Activated CD8-positive, alpha-beta memory T cell treated with anti-CD3 and anti-CD28 coated beads for 36 hours (primary cell): Measurements from ENCODE around the gene SPINK7. TPM values are rescaled to one million over a fixed set of nuclear protein-coding genes. Genes with fewer than 3 reads are reported as not detected.
"Not testable (repeated sequence)": the region's sequence is repeated elsewhere in the genome, so short reads cannot be mapped to it uniquely, and the experiment has no call there.

Source experiments
- CTCF ChIA-PET: fragments of 350-600 bp; sonication (Branson Sonifier 250); formaldehyde crosslinking; loops from one replicate; lab custom pipeline; 2021; ENCODE audit warnings: antibody characterized with exemption; lab: Charles Lee
- POLR2A ChIA-PET: fragments of 350-600 bp; sonication (Branson Sonifier 250); formaldehyde crosslinking; loops from one replicate; lab custom pipeline; 2021; ENCODE audit warnings: antibody characterized with exemption; lab: Charles Lee
- total RNA-seq, 2 experiments: library from RNA; stranded (reverse); gene quantifications; one replicate each; pipeline ENCODE4 v1.2.3, GENCODE V29; 2021

The SPINK7 gene
- not detected for total RNA-seq

DNA sequence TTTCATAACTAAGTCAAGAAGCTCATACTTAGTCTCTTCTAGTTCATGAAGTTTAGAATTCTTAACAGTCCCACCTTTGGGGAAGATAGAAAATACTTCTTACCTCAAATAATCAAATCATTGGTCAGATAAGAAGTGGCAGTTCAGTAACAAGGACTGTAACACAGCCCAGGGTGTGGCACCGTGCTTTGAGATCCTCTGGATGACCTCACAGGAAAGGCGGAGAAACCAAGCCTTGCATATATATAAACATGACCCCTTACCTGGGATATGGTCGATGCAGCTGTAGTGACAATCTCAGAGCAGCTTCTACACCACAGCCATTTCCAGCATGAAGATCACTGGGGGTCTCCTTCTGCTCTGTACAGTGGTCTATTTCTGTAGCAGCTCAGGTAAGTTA lies at the start of gene SPINK7:
Gene SPINK7 (plus strand): TSS at position 271 of the 400 bp plus-strand sequence. CDS start 61 bp downstream, at position 332.
- CTCF ChIA-PET = no interaction called here
- POLR2A ChIA-PET = no interaction called here

GRCh38 chr5:148267962-148268361 lies 44.3 kb upstream of the SPINK7 start:
- POLR2A ChIA-PET = no interaction called here

DNA sequence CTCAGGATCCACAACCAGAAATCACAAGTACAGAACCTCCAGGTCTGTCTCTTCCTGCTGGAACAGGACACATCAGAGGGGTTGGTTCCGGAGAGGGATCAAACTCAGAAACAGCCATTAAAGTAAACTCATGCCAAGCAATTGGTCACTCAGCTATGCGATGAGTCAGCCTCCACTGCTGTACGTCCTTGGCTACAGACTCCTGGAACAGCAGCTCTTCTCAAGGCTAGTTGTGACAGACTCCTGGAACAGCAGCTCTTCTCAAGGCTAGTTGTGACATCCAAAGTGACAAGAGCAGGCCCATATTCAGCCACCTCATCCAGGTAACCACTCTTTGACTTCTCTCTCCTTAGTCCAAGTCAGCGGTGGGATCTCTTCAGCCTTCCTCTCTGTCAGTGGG lies 43.7 kb upstream of the SPINK7 start, which contains the start of gene SPINK13:
Gene SPINK13 (plus strand): TSS at position 229 of the 400 bp plus-strand sequence. CDS start 1,279 bp downstream, outside the sequence.
- CTCF ChIA-PET = no interaction called here
- POLR2A ChIA-PET = no interaction called here

More at GRCh38 chr5:148267962-148268361, 44.3 kb upstream of the SPINK7 start:
- CTCF ChIA-PET = no interaction called here

GRCh38 chr5:148275129-148275528 lies 37.1 kb upstream of the SPINK7 start:
- CTCF ChIA-PET, POLR2A ChIA-PET: not testable (repeated sequence)

DNA sequence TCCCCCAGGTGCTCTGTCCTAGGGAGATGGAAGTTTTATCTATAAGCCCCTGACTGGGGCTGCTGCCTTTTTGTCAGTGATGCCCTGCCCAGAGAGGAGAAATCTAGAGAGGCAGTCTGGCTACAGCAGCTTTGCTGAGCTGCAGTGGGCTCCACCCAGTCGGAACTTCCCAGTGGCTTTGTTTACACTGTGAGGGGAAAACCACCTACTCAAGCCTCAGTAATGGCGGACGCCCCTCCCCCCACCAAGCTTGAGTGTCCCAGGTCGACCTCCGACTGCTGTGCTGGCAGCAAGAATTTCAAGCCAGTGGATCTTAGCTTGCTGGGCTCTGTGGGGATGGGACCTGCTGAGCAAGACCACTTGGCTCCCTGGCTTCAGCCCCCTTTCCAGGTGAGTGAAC lies 31.3 kb upstream of the SPINK7 start:
- CTCF ChIA-PET, POLR2A ChIA-PET: not testable (repeated sequence)

GRCh38 chr5:148281336-148281735 lies 30.9 kb upstream of the SPINK7 start:
- CTCF ChIA-PET, POLR2A ChIA-PET: not testable (repeated sequence)

DNA sequence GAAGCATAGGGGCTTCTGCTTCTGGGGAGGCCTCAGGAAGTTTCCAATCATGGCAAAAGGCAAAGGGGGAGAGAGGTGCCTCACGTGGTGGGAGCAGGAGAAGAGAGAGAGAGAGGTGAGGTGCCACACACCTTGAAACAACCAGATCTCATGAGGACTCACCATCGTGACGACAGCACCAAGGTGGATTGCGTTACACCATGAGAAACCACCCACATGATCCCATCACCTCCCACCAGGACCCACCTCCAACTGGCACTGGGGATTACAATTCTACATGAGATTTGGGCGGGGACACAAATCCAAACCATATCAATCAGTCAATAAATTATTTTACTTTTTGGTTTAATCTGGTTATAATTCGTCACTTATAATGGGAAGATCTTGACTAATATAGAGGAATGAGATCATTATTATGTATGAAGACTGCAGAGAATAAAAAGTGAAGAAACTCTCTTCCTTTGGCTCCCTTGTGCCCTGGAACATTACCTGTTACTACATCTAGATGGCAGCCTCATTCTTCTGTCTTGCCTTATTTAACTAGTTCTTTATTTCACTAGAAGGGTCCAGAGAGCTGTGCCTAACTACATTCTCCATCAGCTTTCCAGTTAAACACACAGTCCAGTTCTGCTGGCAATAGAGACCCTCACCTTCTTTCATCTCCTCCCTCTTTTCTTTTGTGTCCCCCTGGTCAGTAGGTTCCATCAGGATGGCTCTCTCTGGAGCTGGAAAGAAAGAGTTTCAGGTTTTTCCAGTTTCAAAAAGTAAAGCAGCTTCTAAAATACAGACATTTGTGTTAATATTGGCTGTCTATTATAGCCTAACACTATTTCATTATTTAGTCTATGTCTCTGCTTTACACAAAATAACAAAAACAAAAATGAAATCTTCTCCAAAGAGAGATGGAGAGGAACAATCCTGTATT lies 21.7 kb upstream of the SPINK7 start:
- CTCF ChIA-PET = no interaction called here

DNA sequence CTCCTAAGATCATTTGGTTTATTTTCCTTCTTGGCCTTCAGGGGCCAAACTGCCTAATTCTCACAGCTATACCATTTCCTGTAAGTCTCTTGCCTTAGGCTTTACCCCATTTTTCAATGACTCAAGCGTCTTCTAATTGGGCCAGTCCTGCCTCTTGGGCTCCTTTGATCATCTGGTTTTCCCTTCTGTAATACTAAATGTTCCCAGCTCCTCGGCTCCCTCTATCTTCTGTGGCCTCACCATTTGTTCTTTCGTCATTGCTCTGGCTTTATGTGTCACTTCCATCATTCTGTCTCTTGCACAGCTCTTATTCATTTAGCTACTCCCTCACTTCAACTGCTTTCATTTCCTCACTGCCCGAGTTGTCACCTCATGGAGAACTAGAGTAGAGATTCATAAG lies 14.5 kb upstream of the SPINK7 start:
- CTCF ChIA-PET = no interaction called here
- POLR2A ChIA-PET = no interaction called here

More for the DNA sequence above, 21.7 kb upstream of the SPINK7 start:
- POLR2A ChIA-PET = no interaction called here

- ChIA-PET POLR2A (no interaction called here), CTCF (no interaction called here)
Observed at GRCh38 chr5:148306446-148306845, 5.8 kb upstream of the SPINK7 start.

GRCh38 chr5:148309019-148309418 lies 3.2 kb upstream of the SPINK7 start:
- ChIA-PET POLR2A (no interaction called here), CTCF (no interaction called here)

DNA sequence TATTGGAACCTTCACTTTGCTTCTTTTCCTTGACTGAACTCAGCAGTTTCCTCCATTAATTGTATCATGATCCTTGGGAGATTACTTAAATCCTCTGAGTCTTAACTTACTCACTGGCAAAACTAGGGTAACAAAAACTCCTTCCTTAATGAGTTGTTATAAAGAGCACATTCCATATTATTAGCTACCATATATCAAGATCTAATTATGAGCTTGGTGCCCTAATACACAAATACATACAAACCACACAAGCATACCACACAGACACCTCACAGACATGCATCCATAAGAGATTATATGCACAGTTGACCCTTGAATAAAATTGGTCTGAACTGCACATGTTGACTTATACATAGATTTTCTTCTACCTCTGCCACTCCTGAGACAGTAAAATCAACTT lies 2.5 kb upstream of the SPINK7 start:
- ChIA-PET POLR2A (no interaction called here), CTCF (no interaction called here)

DNA sequence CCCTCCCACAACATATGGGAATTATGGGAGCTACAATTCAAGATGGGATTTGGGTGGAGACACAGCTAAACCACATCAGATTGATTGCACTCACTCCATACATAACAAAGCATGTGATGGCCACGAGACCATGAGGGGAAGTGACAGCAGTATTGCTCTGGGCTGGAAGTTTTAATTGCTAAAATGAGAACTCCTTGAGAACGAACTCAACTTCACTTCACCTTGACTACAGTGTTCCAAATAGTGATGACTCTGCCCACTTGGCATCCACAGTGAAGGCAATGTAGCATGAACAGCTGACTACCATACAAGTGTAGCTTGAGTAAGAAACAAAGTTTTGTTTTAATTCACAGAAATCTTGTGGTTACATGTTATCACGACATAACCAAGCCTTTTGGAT lies 739 bp upstream of the SPINK7 start:
- POLR2A ChIA-PET = no interaction called here

DNA sequence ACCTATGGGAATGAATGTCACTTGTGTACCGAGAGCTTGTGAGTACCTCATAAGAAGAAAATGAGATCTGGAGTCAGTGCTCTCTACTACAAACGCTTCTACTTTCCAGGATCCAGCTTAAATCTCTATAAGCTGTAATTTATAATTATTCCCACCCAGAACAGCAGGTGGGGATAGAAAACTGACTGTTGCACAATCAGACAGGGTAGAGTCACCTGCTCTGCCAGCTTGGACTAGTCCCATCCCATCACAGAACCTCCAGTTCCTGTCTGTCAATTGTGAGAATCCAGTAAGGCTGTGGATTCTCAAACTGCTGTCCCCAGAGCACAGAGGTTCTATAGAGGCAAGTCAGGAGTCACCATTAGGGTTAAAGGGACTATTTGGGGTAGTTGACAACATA lies 2.0 kb downstream of the SPINK7 start:
- CTCF ChIA-PET = no interaction called here
- POLR2A ChIA-PET = no interaction called here

More for the DNA sequence above, 739 bp upstream of the SPINK7 start:
- CTCF ChIA-PET = no interaction called here

DNA sequence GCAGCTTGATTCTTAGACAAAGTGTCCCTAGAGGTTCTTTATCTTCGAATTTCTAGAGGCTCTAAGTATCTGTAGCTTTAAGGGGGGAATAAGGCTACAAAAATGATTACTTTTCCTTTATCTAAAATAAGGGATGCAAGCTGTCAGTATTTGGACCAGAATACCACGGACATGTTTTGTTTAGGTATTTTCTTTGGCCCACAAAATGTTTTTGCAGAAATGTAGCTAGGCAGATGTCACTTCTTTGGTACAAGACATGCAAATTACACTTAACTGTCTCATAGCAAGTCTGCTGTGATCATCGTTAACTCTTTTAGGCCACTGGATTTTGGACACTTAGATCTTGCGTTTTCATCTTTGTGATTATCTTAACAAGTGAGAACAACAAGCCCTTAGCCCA lies 2.5 kb downstream of the SPINK7 start:
- ChIA-PET POLR2A (no interaction called here), CTCF (no interaction called here)

DNA sequence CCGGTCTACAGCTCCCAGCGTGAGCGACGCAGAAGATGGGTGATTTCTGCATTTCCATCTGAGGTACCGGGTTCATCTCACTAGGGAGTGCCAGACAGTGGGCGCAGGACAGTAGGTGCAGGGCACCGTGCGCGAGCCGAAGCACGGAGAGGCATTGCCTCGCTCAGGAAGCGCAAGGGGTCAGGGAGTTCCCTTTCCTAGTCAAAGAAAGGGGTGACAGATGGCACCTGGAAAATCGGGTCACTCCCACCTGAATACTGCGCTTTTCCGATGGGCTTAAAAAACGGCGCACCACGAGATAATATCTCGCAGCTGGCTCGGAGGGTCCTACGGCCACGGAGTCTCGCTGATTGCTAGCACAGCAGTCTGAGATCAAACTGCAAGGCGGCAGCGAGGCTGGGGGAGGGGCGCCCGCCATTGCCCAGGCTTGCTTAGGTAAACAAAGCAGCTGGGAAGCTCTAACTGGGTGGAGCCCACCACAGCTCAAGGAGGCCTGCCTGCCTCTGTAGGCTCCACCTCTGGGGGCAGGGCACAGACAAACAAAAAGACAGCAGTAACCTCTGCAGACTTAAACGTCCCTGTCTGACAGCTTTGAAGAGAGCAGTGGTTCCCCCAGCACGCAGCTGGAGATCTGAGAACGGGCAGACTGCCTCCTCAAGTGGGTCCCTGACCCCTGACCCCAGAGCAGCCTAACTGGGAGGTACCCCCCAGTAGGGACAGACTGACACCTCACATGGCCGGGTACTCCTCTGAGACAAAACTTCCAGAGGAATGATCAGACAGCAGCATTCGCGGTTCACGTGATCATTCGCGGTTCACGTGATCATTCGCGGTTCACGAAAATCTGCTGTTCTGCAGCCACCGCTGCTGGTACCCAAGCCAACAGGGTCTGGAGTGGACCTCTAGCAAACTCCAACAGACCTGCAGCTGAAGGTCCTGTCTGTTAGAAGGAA lies 8.1 kb downstream of the SPINK7 start:
- POLR2A ChIA-PET = not testable (repeated sequence)

GRCh38 chr5:148333262-148333849 lies 21.1 kb downstream of the SPINK7 start:
- ChIA-PET CTCF (no interaction called here), POLR2A (no interaction called here)

More for the DNA sequence above, 8.1 kb downstream of the SPINK7 start:
- CTCF ChIA-PET = not testable (repeated sequence)

GRCh38 chr5:148335259-148335658 lies 23.0 kb downstream of the SPINK7 start, which contains the start of gene SPINK9:
Gene SPINK9, plus strand, starts transcription at chr5:148335559. Its CDS starts 55 bp downstream, at chr5:148335614.
- POLR2A ChIA-PET = no interaction called here

DNA sequence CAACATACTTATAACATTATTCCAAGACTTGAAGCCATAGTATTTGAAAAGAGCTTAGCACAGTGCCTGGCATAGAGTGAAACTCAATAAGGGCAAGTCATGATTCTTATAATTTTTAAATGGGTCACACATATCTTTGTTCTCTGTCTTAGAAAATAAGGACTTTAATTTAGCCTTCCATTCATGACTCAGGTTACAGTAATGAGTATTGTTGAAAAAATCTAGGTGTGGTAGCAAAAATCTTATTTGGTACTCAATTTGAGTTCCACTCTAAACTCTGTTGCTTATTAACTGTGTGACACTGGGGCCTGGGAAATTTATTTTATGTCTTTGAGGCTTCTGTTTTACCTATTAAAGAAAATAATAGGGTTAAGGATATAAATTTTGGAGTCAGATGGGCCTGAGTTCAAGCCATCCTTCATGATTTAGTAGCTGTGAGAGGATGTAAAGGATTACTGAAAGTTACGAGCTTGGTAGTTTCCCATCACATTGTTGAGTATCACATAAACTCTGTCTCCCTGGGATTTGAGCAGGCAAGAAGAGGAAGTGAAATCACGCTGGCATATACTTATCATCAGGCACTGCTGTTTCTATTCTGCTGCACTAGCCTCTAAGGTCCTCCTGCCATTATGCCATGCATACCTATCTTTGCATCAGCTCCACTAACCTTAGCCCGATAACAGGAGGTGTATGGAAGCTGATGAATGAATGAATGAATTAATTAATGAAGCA lies 24.6 kb downstream of the SPINK7 start:
- POLR2A ChIA-PET = no interaction called here
- CTCF ChIA-PET = no interaction called here

More at GRCh38 chr5:148335259-148335658, 23.0 kb downstream of the SPINK7 start, which contains the start of gene SPINK9:
- CTCF ChIA-PET = no interaction called here
